Testis (tissue), 3 donors: ENCODE results near the gene OR2J3. TPM values are rescaled to one million over a fixed set of nuclear protein-coding genes. Genes with fewer than 3 reads are reported as not detected.
"Not testable (repeated sequence)": the region's sequence is repeated elsewhere in the genome, so short reads cannot be mapped to it uniquely, and the experiment has no call there.

Experiments used
- DNase-seq: peaks from one replicate; pipeline ENCODE4 v3.0.0-alpha.2; 2019
- H3K27ac ChIP-seq, 2 donors: fragments of 200-600 bp; sonication (generic); one replicate each; pipeline ENCODE4 v1.5.1; 2019
- H3K27me3 ChIP-seq: fragments of 200-600 bp; sonication (generic); one replicate; pipeline ENCODE4 v1.5.1; 2019
- H3K36me3 ChIP-seq: fragments of 200-600 bp; sonication (generic); one replicate; pipeline ENCODE4 v1.5.1; 2017; ENCODE audit warnings: low read depth; ENCODE audit errors: missing control alignments
- H3K4me1 ChIP-seq: fragments of 200-600 bp; sonication (generic); one replicate; pipeline ENCODE4 v1.5.1; 2019
- H3K4me3 ChIP-seq, 2 donors: fragments of 200-600 bp; sonication (generic); one replicate each; pipeline ENCODE4 v1.5.1; 2017 to 2019
- H3K9me3 ChIP-seq: fragments of 200-600 bp; sonication (generic); one replicate; pipeline ENCODE4 v1.5.1; 2017
- CTCF ChIP-seq, 3 experiments: fragments of 450-650 bp in 2 of 3; fragments of 200-600 bp in 1 of 3; sonication (generic) in 1 of 3; IDR thresholded peaks; one replicate each; pipeline ENCODE4 v1.5.1; 2016 to 2019; ENCODE audit warnings: antibody characterized with exemption in 3 of 3, mild to moderate bottlenecking in 2 of 3, moderate library complexity in 1 of 3
- POLR2A ChIP-seq: fragments of 450-650 bp; IDR thresholded peaks from one replicate; pipeline ENCODE4 v1.6.1; 2017; ENCODE audit warnings: antibody characterized with exemption, mild to moderate bottlenecking, moderate library complexity
- WGBS, 2 donors: methylation state at CpG; one replicate each; pipeline ENCODE4 v1.1.5; 2018; 5-methylcytosine and 5-hydroxymethylcytosine counted together
- intact Hi-C: fragments of 100-400 bp; cut with DNase I; formaldehyde crosslinking; loops from one replicate; pipeline ENCODE4 v1.15.1; 2023; ENCODE audit warnings: low total_unique reads
- polyA plus RNA-seq: library from polyadenylated mRNA; stranded (reverse); fragments of 350-450 nt; fragmentation: Illumina TruSeq; extraction: RNeasy Lipid Tissue Mini Kit (QIAGEN cat#74804); gene quantifications from one replicate; pipeline ENCODE4 v1.2.3, GENCODE V29; 2014; ENCODE audit warnings: low read depth, low replicate concordance; ENCODE audit not compliant: insufficient read depth
- total RNA-seq, 2 donors: library from RNA; depleted of rRNA; stranded (reverse); fragments of >200 nt; gene quantifications; one replicate each; pipeline ENCODE4 v1.2.3, GENCODE V29; 2016

The OR2J3 gene
- total and polyA plus RNA-seq, 3 donors from 2014 or later = 0.25 to 2.9 (median 1.7) TPM

DNA sequence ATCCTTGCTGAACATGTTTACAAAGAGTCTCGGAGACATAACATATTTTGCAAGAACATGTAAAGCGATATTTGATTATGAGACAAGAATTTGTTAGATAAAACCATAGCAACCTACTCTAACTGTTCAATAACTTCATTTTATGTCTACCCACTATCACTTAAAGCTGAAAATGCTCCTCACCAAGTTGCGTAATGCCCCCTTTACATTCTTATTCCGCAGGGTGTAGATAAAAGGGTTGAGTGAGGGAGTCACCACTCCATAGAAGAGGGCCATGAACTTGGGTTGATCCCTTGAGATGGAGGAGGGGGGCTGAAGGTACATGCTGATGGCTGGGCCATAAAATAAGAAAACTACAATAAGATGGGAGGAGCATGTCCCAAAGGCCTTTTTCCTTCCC, 29.9 kb downstream of the OR2J3 start:
- no peaks in the 10 kb centered on the region for H3K27me3 ChIP-seq
- no peaks in the 10 kb centered on the region for H3K4me1 ChIP-seq
- TF ChIP-seq CTCF (IDR thresholded peaks at IDR 0.05) = no peak
- TF ChIP-seq POLR2A = no peak
- no peak overlapping the region for H3K27ac ChIP-seq
- no peaks in the 10 kb centered on the region for H3K36me3 ChIP-seq
- no peak for DNase-seq
- WGBS, 2 donors = 89% methylated on average over 4 of the region's 4 CpGs
- no peak overlapping the region for H3K4me3 ChIP-seq
- no peaks in the 10 kb centered on the region for H3K9me3 ChIP-seq
- intact Hi-C loops = no loop called here

DNA sequence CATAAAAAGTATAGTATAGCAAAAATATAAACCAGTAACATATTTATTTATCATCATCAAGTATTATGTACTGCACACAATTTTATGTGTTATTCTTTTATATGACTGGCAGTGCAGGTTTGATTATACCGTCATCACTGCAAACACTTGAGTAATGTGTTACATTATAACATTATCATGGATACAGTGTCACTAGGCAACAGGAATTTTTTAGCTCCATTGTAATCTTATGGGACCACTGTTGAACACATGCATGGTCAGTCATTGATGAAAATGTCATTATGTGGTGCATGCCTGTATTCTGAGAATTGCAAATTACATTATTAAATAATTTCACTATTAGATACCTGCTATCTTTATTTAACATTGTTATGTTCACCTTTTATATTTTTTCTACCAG, 33.7 kb downstream of the OR2J3 start:
- Histone ChIP-seq H3K4me3 (no peak overlapping the region), H3K27ac (no peak overlapping the region), H3K4me1 (no peaks in the 10 kb centered on the region), H3K36me3 (no peaks in the 10 kb centered on the region), H3K27me3 (no peaks in the 10 kb centered on the region), H3K9me3 (no peaks in the 10 kb centered on the region)
- no peak for TF ChIP-seq POLR2A
- no peak for TF ChIP-seq CTCF (IDR thresholded peaks at IDR 0.05)
- 43 to 57% methylated on average over 1 of the region's 1 CpG for WGBS, 2 donors
- no peak for DNase-seq
- intact Hi-C loops = no loop called here

DNA sequence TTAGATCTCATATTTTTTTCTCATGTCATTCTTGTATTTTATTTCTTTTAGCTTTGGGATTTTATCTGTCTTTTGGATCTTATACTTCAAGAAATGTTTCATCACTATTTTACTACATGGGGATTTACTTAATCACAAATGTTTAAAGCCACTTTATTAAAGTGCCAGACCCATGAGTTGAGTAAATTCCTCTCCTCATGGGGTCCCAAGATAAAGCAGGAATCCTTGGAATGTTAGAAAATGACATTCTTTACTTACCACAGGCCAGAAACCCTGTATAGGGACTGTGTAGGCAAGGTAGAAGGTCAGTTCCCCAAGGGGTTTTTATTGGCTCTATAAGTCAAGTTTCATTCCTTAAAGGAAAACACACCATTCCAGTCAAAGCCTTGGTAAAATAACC, 34.5 kb downstream of the OR2J3 start:
- no peak overlapping the region for H3K4me3 ChIP-seq
- H3K9me3 ChIP-seq = no peaks in the 10 kb centered on the region
- no peaks in the 10 kb centered on the region for H3K27me3 ChIP-seq
- H3K27ac ChIP-seq = no peak overlapping the region
- DNase-seq = no peak
- H3K4me1 ChIP-seq = no peaks in the 10 kb centered on the region
- intact Hi-C loops = no loop called here
- TF ChIP-seq POLR2A (no peak), CTCF (IDR thresholded peaks at IDR 0.05) (no peak)
- H3K36me3 ChIP-seq = no peaks in the 10 kb centered on the region

DNA sequence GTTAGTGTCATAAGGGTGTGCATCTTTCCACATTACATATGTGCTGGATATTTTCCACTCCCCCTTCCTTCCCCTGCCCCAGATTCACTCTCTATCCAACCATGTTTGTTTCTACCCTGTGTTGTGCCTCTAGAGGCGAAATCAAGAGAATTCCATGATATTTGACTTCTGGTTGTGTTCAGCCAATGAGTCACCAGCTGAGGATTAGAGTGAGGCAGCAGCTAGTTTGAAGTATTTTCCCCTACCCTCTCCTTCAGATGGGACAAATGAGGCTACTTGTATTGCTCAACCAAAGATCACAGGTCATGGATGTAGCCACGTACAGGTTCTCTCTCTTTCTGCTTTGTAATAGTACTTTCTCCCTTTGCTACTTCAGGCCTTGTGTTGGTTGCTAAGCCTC, 38.3 kb downstream of the OR2J3 start:
- WGBS, 2 donors = 64 to 66% methylated on average over 2 of the region's 2 CpGs
- Histone ChIP-seq H3K4me3 (no peak overlapping the region), H3K36me3 (no peaks in the 10 kb centered on the region), H3K27ac (no peak overlapping the region), H3K9me3 (no peaks in the 10 kb centered on the region), H3K4me1 (no peaks in the 10 kb centered on the region), H3K27me3 (no peaks in the 10 kb centered on the region)
- TF ChIP-seq POLR2A = no peak
- TF ChIP-seq CTCF (IDR thresholded peaks at IDR 0.05) = no peak
- DNase-seq = no peak
- intact Hi-C loops = no loop called here

GRCh38 chr6:29147074-29147473, 39.2 kb downstream of the OR2J3 start:
- H3K36me3 ChIP-seq = no peaks in the 10 kb centered on the region
- no peak for DNase-seq
- TF ChIP-seq POLR2A = no peak
- no peak for TF ChIP-seq CTCF (IDR thresholded peaks at IDR 0.05)
- no peaks in the 10 kb centered on the region for H3K9me3 ChIP-seq
- intact Hi-C loops = no loop called here
- H3K27ac ChIP-seq = no peak overlapping the region
- no peaks in the 10 kb centered on the region for H3K27me3 ChIP-seq
- H3K4me3 ChIP-seq = no peak overlapping the region
- no peaks in the 10 kb centered on the region for H3K4me1 ChIP-seq
- WGBS, 2 donors = 91 to 95% methylated on average over 3 of the region's 3 CpGs

DNA sequence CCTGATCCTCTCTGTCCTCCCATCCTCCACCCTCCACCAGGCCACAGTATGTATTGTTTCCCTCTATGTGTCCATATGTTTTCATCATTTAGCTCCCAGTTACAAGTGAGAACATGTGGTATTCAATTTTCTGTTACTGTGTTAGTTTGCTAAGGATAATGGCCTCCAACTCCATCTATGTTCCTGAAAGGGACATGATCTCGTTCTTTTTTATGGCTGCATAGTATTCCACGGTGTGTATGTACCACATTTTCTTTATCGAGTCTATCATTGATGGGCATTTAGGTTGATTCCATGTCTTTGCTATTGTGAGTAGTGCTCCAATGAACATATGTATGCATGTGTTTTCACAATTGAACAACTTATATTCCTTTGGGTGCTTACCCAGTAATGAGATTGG, 41.6 kb downstream of the OR2J3 start:
- intact Hi-C loops, H3K27me3 ChIP-seq, DNase-seq, H3K4me3 ChIP-seq, H3K36me3 ChIP-seq, H3K9me3 ChIP-seq, H3K27ac ChIP-seq, H3K4me1 ChIP-seq: not testable (repeated sequence)
- 63 to 71% methylated on average over 3 of the region's 3 CpGs for WGBS, 2 donors
